HepG2 (cell line): ENCODE results near the gene DMTF1. TPM values are rescaled to one million over a fixed set of nuclear protein-coding genes. Genes with fewer than 3 reads are reported as not detected.

Experiments
- CBX1 ChIP-seq: IDR thresholded peaks from one replicate; pipeline ENCODE4 v1.6.1; 2016; ENCODE audit warnings: antibody characterized with exemption, low read depth
- DZIP1 ChIP-seq: sonication (generic); formaldehyde crosslinking; IDR thresholded peaks from 2 replicates; pipeline ENCODE4 v1.5.0; 2020; ENCODE audit warnings: mild to moderate bottlenecking, missing genetic modification reagents
- LRRFIP1 ChIP-seq: sonication (generic); formaldehyde crosslinking; conservative IDR thresholded peaks from 2 replicates; pipeline ENCODE4 v1.4.0; 2020; ENCODE audit warnings: missing genetic modification reagents
- MAZ ChIP-seq, 2 experiments: sonication (generic) in 1 of 2; formaldehyde crosslinking in 1 of 2; IDR thresholded peaks; 2 replicates each; pipeline versions ENCODE4 v1.5.0 to v1.6.1; 2012 to 2020; ENCODE audit warnings: low read depth in 2 of 2, mild to moderate bottlenecking in 2 of 2, borderline replicate concordance in 1 of 2, improper control_type of control experiment in 1 of 2, low read length in 1 of 2, missing genetic modification reagents in 1 of 2, moderate library complexity in 1 of 2
- NFATC3 ChIP-seq: sonication (generic); formaldehyde crosslinking; IDR thresholded peaks from 2 replicates; pipeline ENCODE4 v1.5.1; 2020; ENCODE audit warnings: mild to moderate bottlenecking, missing genetic modification reagents
- RELA ChIP-seq: sonication (generic); formaldehyde crosslinking; IDR thresholded peaks from 2 replicates; pipeline ENCODE4 v1.4.0; 2020; ENCODE audit warnings: missing genetic modification reagents
- SALL1 ChIP-seq: sonication (generic); formaldehyde crosslinking; IDR thresholded peaks from 2 replicates; pipeline ENCODE4 v1.8.0; 2022; ENCODE audit warnings: mild to moderate bottlenecking, missing genetic modification reagents
- SUZ12 ChIP-seq: fragments of 150-350 bp; IDR thresholded peaks from 2 replicates; pipeline ENCODE4 v1.6.1; 2014; ENCODE audit warnings: low read depth, low read length
- ZBTB14 ChIP-seq: sonication (generic); formaldehyde crosslinking; IDR thresholded peaks from 2 replicates; pipeline ENCODE4 v1.4.0; 2020; ENCODE audit warnings: missing genetic modification reagents
- ZBTB20 ChIP-seq: sonication (generic); formaldehyde crosslinking; IDR thresholded peaks from 2 replicates; pipeline ENCODE4 v1.8.1; 2023; ENCODE audit warnings: missing genetic modification reagents, low read depth, mild to moderate bottlenecking, borderline replicate concordance
- ZHX1 ChIP-seq: sonication (generic); formaldehyde crosslinking; IDR thresholded peaks from 2 replicates; pipeline ENCODE4 v1.8.1; 2022; ENCODE audit warnings: low read depth, mild to moderate bottlenecking, missing genetic modification reagents
- ZNF33B ChIP-seq: sonication (generic); formaldehyde crosslinking; IDR thresholded peaks from 2 replicates; pipeline ENCODE4 v1.5.1; 2020; ENCODE audit warnings: mild to moderate bottlenecking, missing genetic modification reagents
- ZNF616 ChIP-seq: sonication (generic); formaldehyde crosslinking; IDR thresholded peaks from 2 replicates; pipeline ENCODE4 v1.5.0; 2020; ENCODE audit warnings: low read depth, mild to moderate bottlenecking, missing genetic modification reagents
- ZNF770 ChIP-seq: sonication (generic); formaldehyde crosslinking; IDR thresholded peaks from 2 replicates; pipeline ENCODE4 v1.5.0; 2020; ENCODE audit warnings: mild to moderate bottlenecking, missing genetic modification reagents
- ZNF790 ChIP-seq: sonication (generic); formaldehyde crosslinking; IDR thresholded peaks from 2 replicates; pipeline ENCODE4 v1.8.0; 2022; ENCODE audit warnings: missing genetic modification reagents, mild to moderate bottlenecking, borderline replicate concordance
- ZNF891 ChIP-seq: sonication (generic); formaldehyde crosslinking; IDR thresholded peaks from 2 replicates; pipeline ENCODE4 v1.5.0; 2020; ENCODE audit warnings: mild to moderate bottlenecking, missing genetic modification reagents
- polyA plus RNA-seq, 8 experiments: library from polyadenylated mRNA; depleted of rRNA in 3 of 8; stranded (reverse) in 7 of 8; unstranded in 1 of 8; fragments of >200 nt; fragmentation: Illumina TruSeq in 4 of 8; extraction: Trizol in 4 of 8; gene quantifications; 2 replicates each; pipeline versions ENCODE4 v1.2.1 to v1.2.3, GENCODE V29; 2011 to 2016; ENCODE audit warnings: low read depth in 4 of 8, missing spikeins in 1 of 8, mixed read lengths in 1 of 8; ENCODE audit not compliant: insufficient read depth in 1 of 8
- total RNA-seq, 5 experiments: library from RNA; depleted of rRNA; stranded (reverse); fragments of >200 nt; fragmentation: Illumina TruSeq; extraction: Trizol; gene quantifications; 2 replicates each; pipeline ENCODE4 v1.2.3, GENCODE V29; 2016; ENCODE audit warnings: low read depth in 1 of 5

Gene DMTF1
- total and polyA plus RNA-seq, 2 of the 13 experiments (the other 11 are each of a cell fraction or from before 2014, with no cell fraction given): 45.8 to 132 TPM

GRCh38 chr7:87152112-87152896 is at the start of gene DMTF1 (continued):
- no peak for TF ChIP-seq LRRFIP1 (CRISPR knock-in tag)
- TF ChIP-seq MAZ (IDR thresholded peaks at IDR 0.05; ENCODE audit: borderline replicate concordance, low read depth, low read length): peak; percentile 98
- TF ChIP-seq MAZ (CRISPR knock-in tag; IDR thresholded peaks at IDR 0.05; ENCODE audit: low read depth): peak; percentile 93
- peak; percentile 89; the same call in 1 of the 2 replicates for TF ChIP-seq NFATC3 (CRISPR knock-in tag)
- TF ChIP-seq ZBTB14: no peak; the same call in 1 of the 2 replicates
- peak; percentile 56; the same call in 1 of the 2 replicates for TF ChIP-seq ZBTB20
- TF ChIP-seq SUZ12: no peak
- 0 out of 2 replicates have a peak, but pooled peaks have one; percentile 38 for TF ChIP-seq ZNF616 (CRISPR knock-in tag)
- peak; percentile 81 for TF ChIP-seq SALL1
- TF ChIP-seq ZNF790 (CRISPR knock-in tag): peak; percentile 68; the same call in 1 of the 2 replicates
- TF ChIP-seq CBX1: peak; percentile 54
- peak; percentile 37; the same call in 1 of the 2 replicates for TF ChIP-seq RELA (CRISPR knock-in tag)
- TF ChIP-seq ZNF891 (CRISPR knock-in tag): peak; percentile 74; the same call in 1 of the 2 replicates
- peak; percentile 54; the same call in 1 of the 2 replicates for TF ChIP-seq ZNF770
- peak; percentile 24; the same call in 1 of the 2 replicates for TF ChIP-seq DZIP1 (CRISPR knock-in tag)
- TF ChIP-seq ZNF33B (CRISPR knock-in tag): peak; percentile 87
- peak; percentile 67 for TF ChIP-seq ZHX1 (CRISPR knock-in tag)
